K562 (cell line): ENCODE results near the gene ACKR2. TPM values are rescaled to one million over a fixed set of nuclear protein-coding genes. Genes with fewer than 3 reads are reported as not detected.

Source experiments
- ATAC-seq: fragments of 200-7000 bp; cut with Tn5 transposase; 3 replicates; pipeline ENCODE4 v1.9.1; 2020; ENCODE audit warnings: moderate library complexity
- BruUV-seq: library from RNA; stranded (reverse); fragments of 400-500 nt; replicated peaks from 2 replicates; lab custom pipeline; 2021; lab: Mats Ljungman, UMichigan
- CTCF ChIA-PET: fragments of 300-600 bp; formaldehyde crosslinking; extraction: SDS; loops from one replicate; lab custom pipeline; 2021; ENCODE audit warnings: low intra/inter-chr PET ratio; lab: Yijun Ruan, JAX
- POLR2A ChIA-PET: fragments of 300-600, 350-650 bp; sonication (Branson Sonifier 250); formaldehyde crosslinking; extraction: SDS; loops from one replicate; lab custom pipeline; 2021; ENCODE audit warnings: antibody characterized with exemption, inconsistent platforms; lab: Yijun Ruan, JAX
- DNase-seq, 4 experiments: peaks; one replicate each; pipeline versions ENCODE4 v3.0.0 to v3.0.0-alpha.2; 2011 to 2018; ENCODE audit warnings: low spot score in 3 of 4, mixed read lengths in 3 of 4; ENCODE audit errors: extremely low read depth in 1 of 4
- FAIRE-seq: peaks from 2 replicates; lab custom pipeline; 2011; peaks lifted over from hg19 to GRCh38; lab: Jason Lieb, UNC
- H2AFZ ChIP-seq: 2 replicates; pipeline ENCODE4 v1.6.0; 2011; ENCODE audit warnings: low read depth, low read length, control low read depth, inconsistent platforms
- H3K27ac ChIP-seq: fragments of 200-600 bp; 3 replicates; pipeline ENCODE4 v1.8.0; 2011; ENCODE audit warnings: low read depth, mild to moderate bottlenecking, control low read depth, inconsistent platforms, low read length, moderate library complexity, mixed read lengths; ENCODE audit errors: extremely low read depth
- H3K27me3 ChIP-seq, 2 experiments: fragments of 300-600 bp in 1 of 2; 2 replicates in 1 of 2; 3 replicates in 1 of 2; pipeline versions ENCODE4 v1.6.0 to v1.8.0; 2011; ENCODE audit warnings: inconsistent platforms in 2 of 2, low read length in 2 of 2, mild to moderate bottlenecking in 1 of 2, mixed read lengths in 1 of 2, moderate library complexity in 1 of 2; ENCODE audit not compliant: control insufficient read depth in 2 of 2, insufficient read depth in 2 of 2
- H3K36me3 ChIP-seq: fragments of 300-600 bp; 3 replicates; pipeline ENCODE4 v1.8.0; 2011; ENCODE audit warnings: mild to moderate bottlenecking, low read length, inconsistent platforms; ENCODE audit not compliant: control insufficient read depth, insufficient read depth
- H3K4me1 ChIP-seq, 2 experiments: fragments of 200-600 bp in 1 of 2; replicated peaks in 1 of 2; 2 replicates in 1 of 2; 3 replicates in 1 of 2; pipeline versions ENCODE4 v1.5.1 to v1.8.0; 2011; ENCODE audit warnings: inconsistent platforms in 2 of 2, low read length in 2 of 2, mild to moderate bottlenecking in 1 of 2, mixed read lengths in 1 of 2, moderate library complexity in 1 of 2; ENCODE audit not compliant: control insufficient read depth in 2 of 2, insufficient read depth in 2 of 2
- H3K4me2 ChIP-seq: 2 replicates; pipeline ENCODE4 v1.6.1; 2011; ENCODE audit warnings: low read length, control low read depth, inconsistent platforms, mixed read lengths; ENCODE audit not compliant: insufficient read depth
- H3K4me3 ChIP-seq: fragments of 200-600 bp; sonication (generic), shearing (Covaris generic); 2 replicates; pipeline ENCODE4 v1.5.1; 2016; ENCODE audit warnings: control low read depth, inconsistent platforms
- H3K79me2 ChIP-seq: fragments of 200-600 bp; 3 replicates; pipeline ENCODE4 v1.8.0; 2011; ENCODE audit warnings: low read length, inconsistent platforms; ENCODE audit not compliant: control insufficient read depth, insufficient read depth
- H3K9ac ChIP-seq, 2 experiments: 2 replicates each; pipeline versions ENCODE4 v1.6.0 to v1.6.1; 2011; ENCODE audit warnings: low read depth in 2 of 2, low read length in 2 of 2, control low read depth in 1 of 2, inconsistent platforms in 1 of 2, mild to moderate bottlenecking in 1 of 2, mixed read lengths in 1 of 2; ENCODE audit not compliant: insufficient read depth in 1 of 2
- H3K9me1 ChIP-seq: one replicate; pipeline ENCODE4 v1.6.0; 2011; ENCODE audit warnings: inconsistent platforms, mild to moderate bottlenecking, low read length, moderate library complexity; ENCODE audit not compliant: control insufficient read depth, insufficient read depth
- H3K9me3 ChIP-seq: replicated peaks from 2 replicates; pipeline ENCODE4 v1.5.1; 2011; ENCODE audit warnings: low read depth, low read length, inconsistent platforms; ENCODE audit not compliant: control insufficient read depth, insufficient read depth
- H4K20me1 ChIP-seq: replicated peaks from 2 replicates; pipeline ENCODE4 v1.6.1; 2011; ENCODE audit warnings: low read length, inconsistent platforms, mixed read lengths; ENCODE audit not compliant: control insufficient read depth, insufficient read depth
- ATF1 ChIP-seq, 2 experiments: fragments of 450-650 bp in 1 of 2; IDR thresholded peaks; 2 replicates each; pipeline ENCODE4 v1.6.1; 2016; ENCODE audit warnings: missing compliant biosample characterization in 1 of 2, missing genetic modification characterization in 1 of 2
- HNRNPUL1 ChIP-seq: fragments of 200-400 bp; formaldehyde crosslinking; IDR thresholded peaks from 2 replicates; pipeline ENCODE4 v1.6.1; 2017; ENCODE audit warnings: low read length
- MTA1 ChIP-seq: fragments of 450-650 bp; IDR thresholded peaks from 2 replicates; pipeline ENCODE4 v1.6.1; 2017; ENCODE audit warnings: borderline replicate concordance
- YBX1 ChIP-seq: fragments of 450-650 bp; IDR thresholded peaks from 2 replicates; pipeline ENCODE4 v1.7.1; 2016; ENCODE audit warnings: mild to moderate bottlenecking
- ZNF263 ChIP-seq: sonication (generic); formaldehyde crosslinking; IDR thresholded peaks from 2 replicates; pipeline ENCODE4 v1.8.0; 2022; ENCODE audit warnings: mild to moderate bottlenecking, missing genetic modification reagents, borderline replicate concordance
- ZNF318 ChIP-seq, 2 experiments: fragments of 450-650 bp; IDR thresholded peaks; 2 replicates each; pipeline ENCODE4 v1.6.1; 2016; ENCODE audit warnings: mild to moderate bottlenecking in 2 of 2, borderline replicate concordance in 1 of 2, low read depth in 1 of 2, moderate library complexity in 1 of 2
- WGBS: fragments of 100-300 bp; shearing (Covaris generic); methylation state at CpG from one replicate; pipeline ENCODE4 v1.1.6; 2016; ENCODE audit warnings: low coverage, mixed read lengths; ENCODE audit not compliant: insufficient coverage; ENCODE audit errors: missing lambda C conversion rate; 5-methylcytosine and 5-hydroxymethylcytosine counted together
- in situ Hi-C: fragments of 300-500 bp; cut with MboI; formaldehyde crosslinking; loops from 4 replicates; pipeline ENCODE4 v1.15.0; 2018; ENCODE audit warnings: inconsistent platforms, mixed read lengths
- intact Hi-C: fragments of 100-400 bp; cut with micrococcal nuclease; formaldehyde crosslinking; loops from 2 replicates; pipeline ENCODE4 v1.14.2; 2022
- polyA plus RNA-seq, 8 experiments: library from polyadenylated mRNA; depleted of rRNA in 4 of 8; stranded (reverse) in 5 of 8; unstranded in 3 of 8; fragments of >200 nt; fragmentation: Nextera tagmentation in 2 of 8; fragmentation: Illumina TruSeq in 1 of 8; extraction: Ambion mirVana in 2 of 8; extraction: Trizol in 1 of 8; gene quantifications; 2 replicates each; pipeline versions ENCODE4 v1.2.1 to v1.2.3, GENCODE V29; 2011 to 2014; ENCODE audit warnings: inconsistent platforms in 1 of 8, missing spikeins in 1 of 8
- total RNA-seq, 7 experiments: library from RNA; depleted of rRNA in 6 of 7; stranded (reverse); fragments of >200 nt in 6 of 7; fragmentation: Illumina TruSeq in 2 of 7; extraction: Trizol in 2 of 7; gene quantifications; 2 replicates each; pipeline versions ENCODE4 v1.2.1 to v1.2.3, GENCODE V29; 2011 to 2021; ENCODE audit warnings: low replicate concordance in 1 of 7

ACKR2 gene
- total and polyA plus RNA-seq, 9 of the 15 experiments (the other 6 are each of a cell fraction or from before 2014, with no cell fraction given) = 0.03 to 0.69 (median 0.25) TPM; not detected in 1

DNA sequence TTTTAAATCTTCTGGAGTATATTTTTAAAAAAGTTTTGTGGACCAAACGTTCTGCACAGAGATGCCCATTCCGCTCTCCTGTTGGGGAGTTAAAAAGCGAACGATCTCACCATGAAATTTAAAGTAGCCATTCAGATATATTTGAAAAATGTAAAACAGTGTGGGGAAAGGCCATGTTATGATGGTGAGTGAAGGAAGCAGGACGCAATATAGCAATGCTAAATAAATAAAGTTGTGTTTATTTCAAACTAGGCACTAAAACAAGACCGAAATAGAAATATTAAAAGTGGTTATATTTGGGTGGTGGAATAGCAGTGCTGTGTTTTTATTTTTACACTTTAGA lies 35.9 kb upstream of the ACKR2 start:
- H3K9me3 ChIP-seq = no peaks in the 10 kb centered on the region; the same call in 1 of the 2 replicates
- no peak for FAIRE-seq
- 0 out of 3 replicates have a peak, but pooled peaks cover 3% of the 10 kb centered on the region for H3K36me3 ChIP-seq
- H3K4me1 ChIP-seq = peaks cover 0 to 8% of the 10 kb centered on the region in 2 experiments; a peak in 2 of 5 replicates
- WGBS = 62% methylated on average over 6 of the region's 6 CpGs
- H3K9ac ChIP-seq = no peak overlapping the region
- H3K27me3 ChIP-seq = no peaks in the 10 kb centered on the region
- no peaks in the 10 kb centered on the region for H3K79me2 ChIP-seq
- no peak overlapping the region; the same call in 1 of the 2 replicates for H3K4me2 ChIP-seq
- H2AFZ ChIP-seq = 0 out of 2 replicates have a peak overlapping the region, but pooled peaks have one; percentile 38
- no TSS peak for BruUV-seq
- no peak overlapping the region for H3K4me3 ChIP-seq
- ChIA-PET CTCF (no interaction called here), POLR2A (no interaction called here)
- in situ Hi-C loops = no loop called here
- intact Hi-C loops = no loop called here
- no peaks in the 10 kb centered on the region for H4K20me1 ChIP-seq
- no peak overlapping the region for H3K27ac ChIP-seq
- no peak for DNase-seq
- no peak; the same call in 2 of the 3 replicates for ATAC-seq
- no peaks in the 10 kb centered on the region for H3K9me1 ChIP-seq
- TF ChIP-seq HNRNPUL1 (no peak), ZNF263 (CRISPR knock-in tag) (no peak), ATF1 (CRISPR knock-in tag; IDR thresholded peaks at IDR 0.05) (no peak), ATF1 (tag; IDR thresholded peaks at IDR 0.05) (peak; percentile 41), ZNF318 (IDR thresholded peaks at IDR 0.05; ENCODE audit: borderline replicate concordance in 1 of 2, low read depth in 1 of 2) (no peak), MTA1 (no peak), YBX1 (no peak)
